Non-pigmented ciliary epithelial cell (primary cell): Measurements from ENCODE around the gene ALAD.

Experiments used
- DNase-seq: peaks from one replicate; pipeline ENCODE4 v3.0.0-alpha.2; 2010; ENCODE audit warnings: low read depth

Gene ALAD

DNA sequence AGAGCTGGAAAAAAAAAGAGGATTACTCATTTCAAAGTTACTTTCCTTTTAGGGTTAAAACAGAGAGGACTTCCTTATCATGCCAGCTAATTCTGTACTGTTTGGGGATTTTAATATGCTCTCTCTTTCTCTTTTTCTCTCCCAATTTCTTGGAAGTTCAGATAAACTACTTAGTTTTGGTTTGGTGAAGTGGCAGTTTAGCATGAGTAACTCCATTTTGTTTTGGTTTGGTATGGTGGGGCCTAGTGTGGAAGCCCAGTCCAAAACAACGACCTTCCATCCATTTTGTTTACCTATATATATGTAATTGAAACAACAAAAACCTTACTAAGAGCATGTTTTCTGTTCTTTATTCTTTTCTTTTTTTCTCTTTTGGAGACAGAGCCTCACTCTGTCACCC, 55.4 kb downstream of the ALAD start:
- DNase-seq: no peak

- DNase-seq: no peak
Observed at GRCh38 chr9:113345190-113345589, 55.9 kb downstream of the ALAD start.

DNA sequence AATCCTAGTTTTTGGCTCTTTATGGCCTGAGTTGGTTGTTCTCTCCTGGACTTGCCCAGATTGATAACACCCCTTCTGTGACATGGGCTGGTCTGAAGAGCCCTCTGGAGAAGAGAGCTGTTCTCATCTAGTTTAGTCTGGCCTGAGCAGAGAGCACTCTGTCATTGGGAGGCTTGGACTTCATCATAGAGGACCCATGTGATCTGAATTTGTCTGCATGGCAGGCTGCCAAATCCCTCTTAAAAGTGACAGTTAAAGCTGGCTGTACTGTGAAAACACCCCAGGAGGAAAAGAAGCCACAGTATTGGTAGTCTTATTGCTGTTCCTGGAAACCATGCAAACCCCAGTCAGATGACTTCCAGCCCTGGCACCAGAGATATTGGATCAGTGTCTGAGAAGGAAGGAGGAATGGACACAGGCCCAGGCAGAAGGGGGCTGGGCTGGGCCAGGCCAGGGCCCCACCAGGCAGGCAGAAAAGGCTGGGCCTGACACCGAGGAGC, 57.3 kb downstream of the ALAD start:
- no peak for DNase-seq

DNA sequence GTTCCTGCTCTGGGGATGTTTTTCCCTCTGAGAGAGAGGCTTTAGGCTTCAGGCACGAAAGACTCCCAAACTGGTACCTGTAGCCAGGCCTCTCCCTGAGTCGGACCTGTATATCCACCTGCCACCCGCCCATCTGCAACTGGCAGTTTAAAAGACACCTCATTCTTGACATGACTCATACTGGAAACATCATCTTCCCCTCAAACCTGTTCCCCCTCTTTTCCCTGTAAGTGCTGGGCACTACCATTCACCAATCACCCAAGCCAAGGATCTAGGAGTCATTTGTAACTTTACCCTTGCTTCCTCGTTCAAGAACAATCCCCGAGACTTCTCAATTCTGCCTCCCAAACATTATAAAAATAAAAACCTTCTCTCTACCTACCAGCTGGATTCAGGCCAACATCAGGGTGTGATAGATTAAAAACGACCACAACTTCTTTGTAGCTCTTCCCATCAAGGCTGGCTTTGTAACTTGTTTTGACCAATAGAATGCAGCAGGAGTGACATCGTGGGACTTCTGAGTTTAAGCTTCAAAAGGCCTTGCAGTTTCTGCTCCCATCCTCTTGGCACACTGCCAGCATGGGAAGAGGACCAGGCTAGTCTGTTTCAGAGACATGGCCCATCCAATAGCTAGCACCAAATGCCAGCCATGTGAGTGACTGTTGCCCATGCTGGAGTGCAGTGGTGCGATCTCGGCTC, 59.2 kb downstream of the ALAD start:
- DNase-seq: no peak

DNA sequence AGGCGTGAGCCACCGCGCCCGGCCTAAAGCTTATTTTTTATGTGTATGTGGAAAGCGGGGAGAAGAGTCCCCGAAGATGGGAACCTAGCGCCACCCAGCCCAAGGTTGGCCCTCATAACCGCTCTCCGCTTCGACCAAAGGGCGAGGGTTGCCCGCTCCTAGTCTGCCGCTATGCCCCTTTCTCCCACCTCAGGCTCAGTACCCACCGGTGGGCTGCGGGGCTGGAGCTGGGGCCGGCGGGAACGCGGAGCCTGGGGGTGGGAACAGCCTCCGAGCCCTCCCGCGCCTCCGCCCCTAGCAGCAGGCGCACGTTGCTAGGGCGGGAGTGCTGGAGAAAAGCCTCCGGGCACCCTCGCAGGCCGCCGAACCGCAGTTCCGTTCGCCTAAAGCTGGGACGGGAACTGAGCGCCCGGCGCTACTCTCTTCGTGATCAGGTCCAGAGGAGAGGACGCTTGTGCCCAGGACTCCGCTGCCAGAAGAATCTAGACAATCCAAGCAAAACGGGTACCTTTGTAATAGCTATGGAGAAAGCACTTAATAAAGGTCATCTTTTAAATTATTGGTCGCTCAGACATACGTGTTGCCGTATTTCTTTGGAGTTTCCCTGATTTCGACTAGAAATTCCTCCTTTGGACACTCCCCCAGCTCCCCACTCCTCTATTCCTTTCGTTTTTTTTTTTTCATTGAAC, 60.9 kb downstream of the ALAD start, which contains the start of gene WDR31:
Gene WDR31, minus strand, starts transcription at position 265 of the 689 bp plus-strand sequence. CDS start 8,253 bp downstream, outside the sequence.
- DNase-seq: peak; percentile 41

DNA sequence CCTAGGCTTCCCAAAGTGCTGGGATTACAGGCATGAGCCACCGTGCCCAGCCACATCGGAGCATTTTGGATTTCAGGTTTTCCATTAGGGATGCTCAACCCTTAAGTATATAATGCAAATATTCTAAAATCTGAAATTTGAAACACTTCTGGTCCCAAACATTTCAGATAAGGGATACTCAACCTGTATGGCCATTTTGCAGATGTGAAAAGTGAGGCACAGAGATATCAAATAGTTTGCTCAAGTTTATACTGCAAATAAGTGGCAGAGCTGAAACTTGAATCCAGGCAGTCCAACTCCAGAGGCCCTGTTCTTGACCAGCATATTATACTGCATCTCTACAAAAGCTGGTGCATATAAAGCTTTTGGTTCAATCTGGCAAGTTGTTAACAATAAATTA, 63.4 kb downstream of the ALAD start:
- DNase-seq: no peak
